DND-41 (cell line): ENCODE data around the gene MYOM1.

ENCODE experiments used
- ATAC-seq: fragments of 200-7000 bp; cut with Tn5 transposase; 3 replicates; pipeline ENCODE4 v1.9.1; 2021; ENCODE audit warnings: low read depth; ENCODE audit not compliant: insufficient read depth
- DNase-seq: peaks from one replicate; pipeline ENCODE4 v3.0.0-alpha.2; 2020
- H2AFZ ChIP-seq: 2 replicates; pipeline ENCODE4 v1.6.0; 2012; ENCODE audit warnings: low read depth, low read length
- H3K27ac ChIP-seq: 2 replicates; pipeline ENCODE4 v1.5.1; 2012; ENCODE audit warnings: low read length, inconsistent platforms
- H3K27me3 ChIP-seq: fragments of 200-600 bp; sonication (generic); 2 replicates; pipeline ENCODE4 v1.6.0; 2012; ENCODE audit warnings: low read length, mild to moderate bottlenecking, inconsistent platforms; ENCODE audit not compliant: insufficient read depth, poor library complexity
- H3K36me3 ChIP-seq: 2 replicates; pipeline ENCODE4 v1.5.1; 2012; ENCODE audit warnings: low read length, inconsistent platforms; ENCODE audit not compliant: insufficient read depth
- H3K4me1 ChIP-seq: 2 replicates; pipeline ENCODE4 v1.5.1; 2012; ENCODE audit warnings: mild to moderate bottlenecking, low read length; ENCODE audit not compliant: insufficient read depth
- H3K4me2 ChIP-seq: 2 replicates; pipeline ENCODE4 v1.6.0; 2012; ENCODE audit warnings: mild to moderate bottlenecking, moderate library complexity, low read length, inconsistent platforms; ENCODE audit not compliant: insufficient read depth
- H3K4me3 ChIP-seq, 2 experiments: fragments of 200-600 bp in 1 of 2; shearing (Covaris generic) in 1 of 2; 2 replicates each; pipeline ENCODE4 v1.5.1; 2012 to 2016; ENCODE audit warnings: inconsistent platforms in 2 of 2, low read length in 2 of 2, mild to moderate bottlenecking in 2 of 2, low read depth in 1 of 2, moderate library complexity in 1 of 2
- H3K79me2 ChIP-seq: 2 replicates; pipeline ENCODE4 v1.6.0; 2012; ENCODE audit warnings: low read length, inconsistent platforms; ENCODE audit not compliant: insufficient read depth
- H3K9ac ChIP-seq: 2 replicates; pipeline ENCODE4 v1.6.0; 2012; ENCODE audit warnings: low read depth, mild to moderate bottlenecking, inconsistent platforms, low read length, moderate library complexity
- H3K9me3 ChIP-seq: 2 replicates; pipeline ENCODE4 v1.5.1; 2012; ENCODE audit warnings: low read length, moderate library complexity, mild to moderate bottlenecking, inconsistent platforms; ENCODE audit not compliant: insufficient read depth, severe bottlenecking
- H4K20me1 ChIP-seq: 2 replicates; pipeline ENCODE4 v1.6.0; 2012; ENCODE audit warnings: low read length; ENCODE audit not compliant: insufficient read depth
- CTCF ChIP-seq: IDR thresholded peaks from 2 replicates; pipeline ENCODE4 v1.5.1; 2012; ENCODE audit warnings: borderline replicate concordance, low read length, moderate library complexity, mild to moderate bottlenecking; ENCODE audit not compliant: poor library complexity, severe bottlenecking; ENCODE audit errors: extremely low read depth
- EZH2 ChIP-seq: IDR thresholded peaks from 3 replicates; pipeline ENCODE4 v1.6.1; 2012; ENCODE audit warnings: borderline replicate concordance, low read depth, mild to moderate bottlenecking, moderate library complexity, low read length, inconsistent platforms; ENCODE audit not compliant: severe bottlenecking

MYOM1 gene

GRCh38 chr18:3170441-3171161 lies 49.2 kb downstream of the MYOM1 start:
- no peak for DNase-seq
- H3K27ac ChIP-seq = no peak overlapping the region

GRCh38 chr18:3164381-3164780 lies 55.4 kb downstream of the MYOM1 start:
- Histone ChIP-seq H3K4me2 (no peak overlapping the region), H4K20me1 (no peaks in the 10 kb centered on the region), H3K27me3 (no peaks in the 10 kb centered on the region), H3K27ac (no peak overlapping the region), H3K9ac (no peak overlapping the region), H2AFZ (no peak overlapping the region), H3K9me3 (no peaks in the 10 kb centered on the region), H3K79me2 (no peaks in the 10 kb centered on the region), H3K4me3 (no peak overlapping the region), H3K4me1 (no peaks in the 10 kb centered on the region), H3K36me3 (no peaks in the 10 kb centered on the region)
- ATAC-seq (no peak), DNase-seq (no peak)
- TF ChIP-seq EZH2 = no peak
- no peak for TF ChIP-seq CTCF

More at GRCh38 chr18:3170441-3171161, 49.2 kb downstream of the MYOM1 start:
- Histone ChIP-seq H3K4me1 (no peaks in the 10 kb centered on the region), H3K9ac (no peak overlapping the region), H3K27me3 (no peaks in the 10 kb centered on the region), H3K36me3 (no peaks in the 10 kb centered on the region), H2AFZ (no peak overlapping the region), H3K9me3 (no peaks in the 10 kb centered on the region), H3K4me2 (no peak overlapping the region), H3K79me2 (no peaks in the 10 kb centered on the region), H4K20me1 (no peaks in the 10 kb centered on the region), H3K4me3 (no peak overlapping the region)
- ATAC-seq = no peak
- TF ChIP-seq CTCF (no peak), EZH2 (no peak)

GRCh38 chr18:3163968-3164367 lies 55.8 kb downstream of the MYOM1 start:
- H3K9ac ChIP-seq = no peak overlapping the region
- no peak overlapping the region for H2AFZ ChIP-seq
- no peak overlapping the region for H3K4me3 ChIP-seq
- no peak overlapping the region for H3K27ac ChIP-seq
- no peak for ATAC-seq
- no peaks in the 10 kb centered on the region for H3K79me2 ChIP-seq
- H3K4me2 ChIP-seq = no peak overlapping the region
- no peaks in the 10 kb centered on the region for H4K20me1 ChIP-seq
- TF ChIP-seq EZH2 (no peak), CTCF (no peak)
- DNase-seq = no peak
- no peaks in the 10 kb centered on the region for H3K9me3 ChIP-seq
- H3K4me1 ChIP-seq = no peaks in the 10 kb centered on the region
- no peaks in the 10 kb centered on the region for H3K36me3 ChIP-seq
- H3K27me3 ChIP-seq = no peaks in the 10 kb centered on the region

- H3K4me3 ChIP-seq = no peak overlapping the region
- ATAC-seq = no peak
- H3K4me1 ChIP-seq = no peaks in the 10 kb centered on the region
- H3K9ac ChIP-seq = no peak overlapping the region
- no peaks in the 10 kb centered on the region for H3K36me3 ChIP-seq
- no peak overlapping the region for H3K4me2 ChIP-seq
- no peak overlapping the region for H2AFZ ChIP-seq
- H3K79me2 ChIP-seq = no peaks in the 10 kb centered on the region
- no peaks in the 10 kb centered on the region for H3K27me3 ChIP-seq
- no peak for TF ChIP-seq CTCF
- TF ChIP-seq EZH2 = no peak
- H3K9me3 ChIP-seq = no peaks in the 10 kb centered on the region
- H4K20me1 ChIP-seq = no peaks in the 10 kb centered on the region
- H3K27ac ChIP-seq = no peak overlapping the region
- no peak for DNase-seq
Measured at GRCh38 chr18:3162181-3162580, 57.6 kb downstream of the MYOM1 start.
